ENCODE data around the gene PRMT7. TPM values are rescaled to one million over a fixed set of nuclear protein-coding genes. Genes with fewer than 3 reads are reported as not detected.

Gene PRMT7
- total and polyA plus RNA-seq, 2 donors (not counting 1 experiment from before 2014, with no cell fraction given): 76.9 to 80.4 TPM

DNA sequence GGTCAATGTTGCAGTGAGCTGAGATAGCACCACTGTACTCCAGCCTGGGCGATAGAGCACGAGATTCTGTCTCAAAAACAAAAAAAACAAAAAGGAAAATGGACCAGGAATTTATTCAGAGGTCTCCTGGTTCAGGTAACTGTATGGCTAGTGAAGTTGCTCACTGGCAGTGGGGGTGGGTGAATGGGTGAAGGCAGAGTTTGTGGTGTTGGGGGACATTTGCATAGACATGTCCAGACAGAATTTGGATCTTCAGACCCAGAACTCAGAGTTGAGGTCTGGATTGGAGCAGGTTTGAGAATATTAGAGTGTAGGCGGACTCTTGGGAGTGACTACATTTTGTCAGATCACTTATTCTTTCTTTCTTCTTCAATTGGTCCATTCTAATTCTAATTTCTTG lies 82.5 kb downstream of the PRMT7 start:
- H3K27me3 ChIP-seq (replicated peaks in 1 of 4; ENCODE audit: control extremely low read depth in 1 of 4, control insufficient read depth in 3 of 4, insufficient read depth in 4 of 4, low read length in 3 of 4): no peaks in the 10 kb centered on the region
- ChIA-PET CTCF (interaction anchor here (2.2 to 3.8 kb wide), 2 partner anchors 117 to 128 kb away, joined by 9 to 28 read pairs; no protein-coding TSS in a partner anchor), POLR2A (interaction anchor here (0.6 kb wide), 2 partner anchors 131 to 527 kb away, joined by 6 read pairs; no protein-coding TSS in a partner anchor)
- H3K9ac ChIP-seq (ENCODE audit: low read length): no peak overlapping the region
- H3K27me3 Mint-ChIP-seq: no peaks in the 10 kb centered on the region
- no peaks in the 10 kb centered on the region for H3K9me3 ChIP-seq (ENCODE audit: control extremely low read depth in 1 of 3, control insufficient read depth in 2 of 3, insufficient read depth in 1 of 3, low read length in 2 of 3)
- H3K27ac Mint-ChIP-seq: no peak overlapping the region
- H3K79me2 ChIP-seq (ENCODE audit: control insufficient read depth, insufficient read depth, low read length): no peaks in the 10 kb centered on the region
- TF ChIP-seq EZH2 (IDR thresholded peaks at IDR 0.05; ENCODE audit: borderline replicate concordance, insufficient read depth, low read depth, low read length, poor library complexity, severe bottlenecking): no peak
- TF ChIP-seq, protein P1, sequence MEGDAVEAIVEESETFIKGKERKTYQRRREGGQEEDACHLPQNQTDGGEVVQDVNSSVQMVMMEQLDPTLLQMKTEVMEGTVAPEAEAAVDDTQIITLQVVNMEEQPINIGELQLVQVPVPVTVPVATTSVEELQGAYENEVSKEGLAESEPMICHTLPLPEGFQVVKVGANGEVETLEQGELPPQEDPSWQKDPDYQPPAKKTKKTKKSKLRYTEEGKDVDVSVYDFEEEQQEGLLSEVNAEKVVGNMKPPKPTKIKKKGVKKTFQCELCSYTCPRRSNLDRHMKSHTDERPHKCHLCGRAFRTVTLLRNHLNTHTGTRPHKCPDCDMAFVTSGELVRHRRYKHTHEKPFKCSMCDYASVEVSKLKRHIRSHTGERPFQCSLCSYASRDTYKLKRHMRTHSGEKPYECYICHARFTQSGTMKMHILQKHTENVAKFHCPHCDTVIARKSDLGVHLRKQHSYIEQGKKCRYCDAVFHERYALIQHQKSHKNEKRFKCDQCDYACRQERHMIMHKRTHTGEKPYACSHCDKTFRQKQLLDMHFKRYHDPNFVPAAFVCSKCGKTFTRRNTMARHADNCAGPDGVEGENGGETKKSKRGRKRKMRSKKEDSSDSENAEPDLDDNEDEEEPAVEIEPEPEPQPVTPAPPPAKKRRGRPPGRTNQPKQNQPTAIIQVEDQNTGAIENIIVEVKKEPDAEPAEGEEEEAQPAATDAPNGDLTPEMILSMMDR (IDR thresholded peaks at IDR 0.05): no peak
- no peak overlapping the region for H3K4me3 ChIP-seq (ENCODE audit: control extremely low read depth in 1 of 5, extremely low read depth in 1 of 5, insufficient read depth in 1 of 5, low read depth in 2 of 5, low read length in 4 of 5)
- H2AFZ ChIP-seq (ENCODE audit: insufficient read depth, low read depth, low read length, poor library complexity, severe bottlenecking): no peak overlapping the region
- H3K4me3 Mint-ChIP-seq: no peak overlapping the region
- H3K9me3 Mint-ChIP-seq (ENCODE audit: insufficient read depth): no peaks in the 10 kb centered on the region
- H3K36me3 ChIP-seq (replicated peaks in 1 of 2; ENCODE audit: control extremely low read depth in 1 of 2, control insufficient read depth in 1 of 2, extremely low read depth in 1 of 2, insufficient read depth in 2 of 2, low read length in 1 of 2): no peaks in the 10 kb centered on the region
- H3K4me1 Mint-ChIP-seq: peaks cover 2% of the 10 kb centered on the region
- intact Hi-C loops (cut with micrococcal nuclease): no loop called here
- DNase-seq (no peak), ATAC-seq (ENCODE audit: low read depth) (no peak)
- H4K20me1 ChIP-seq (ENCODE audit: control insufficient read depth, insufficient read depth, low read length, poor library complexity, severe bottlenecking): no peaks in the 10 kb centered on the region
- 87% methylated on average over 2 of the region's 3 CpGs for WGBS (ENCODE audit: insufficient coverage)
- no peak overlapping the region for H3K27ac ChIP-seq (ENCODE audit: low read length in 2 of 2)
- H3K4me2 ChIP-seq (replicated peaks; ENCODE audit: low read depth, low read length, poor library complexity, severe bottlenecking): no peak overlapping the region
- H3K4me1 ChIP-seq (ENCODE audit: control insufficient read depth in 2 of 2, insufficient read depth in 2 of 2, low read length in 2 of 2): no peaks in the 10 kb centered on the region

DNA sequence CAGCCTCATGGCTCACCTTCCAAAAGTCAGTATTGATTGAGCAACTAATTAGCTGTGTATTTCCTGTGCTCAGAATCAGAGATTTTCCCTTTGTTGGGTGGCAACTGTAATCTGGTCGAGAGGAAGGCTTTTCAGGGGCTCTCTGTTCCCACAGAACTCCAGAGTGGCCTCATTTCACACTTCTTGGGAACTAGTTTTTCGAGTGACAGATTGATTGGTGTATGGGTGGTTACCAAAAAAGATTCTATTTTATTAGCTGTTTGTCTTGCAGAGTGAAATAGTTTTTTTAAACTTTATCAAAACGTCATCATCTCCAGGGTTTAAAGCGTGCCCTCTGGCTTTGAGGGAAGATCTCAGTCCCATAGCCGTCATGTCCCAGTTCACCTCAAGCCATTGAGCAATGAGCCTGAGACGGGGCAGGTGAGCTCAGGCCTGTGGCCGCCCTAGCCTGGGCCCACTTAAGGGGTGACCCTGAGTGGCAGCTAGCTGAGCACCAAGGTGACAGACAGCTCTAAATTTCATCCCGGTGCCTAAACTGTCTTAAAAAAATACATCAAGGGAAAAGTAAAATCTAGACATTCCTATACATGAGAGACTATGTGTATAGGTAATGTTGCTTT lies 84.5 kb downstream of the PRMT7 start:
- H3K27ac ChIP-seq (ENCODE audit: low read length in 2 of 2): no peak overlapping the region
- H2AFZ ChIP-seq (ENCODE audit: insufficient read depth, low read depth, low read length, poor library complexity, severe bottlenecking): no peak overlapping the region
- no peaks in the 10 kb centered on the region for H3K36me3 ChIP-seq (replicated peaks in 1 of 2; ENCODE audit: control extremely low read depth in 1 of 2, control insufficient read depth in 1 of 2, extremely low read depth in 1 of 2, insufficient read depth in 2 of 2, low read length in 1 of 2)
- no peak overlapping the region for H3K4me3 Mint-ChIP-seq
- no peaks in the 10 kb centered on the region for H3K27me3 ChIP-seq (replicated peaks in 1 of 4; ENCODE audit: control extremely low read depth in 1 of 4, control insufficient read depth in 3 of 4, insufficient read depth in 4 of 4, low read length in 3 of 4)
- no peaks in the 10 kb centered on the region for H3K9me3 ChIP-seq (ENCODE audit: control extremely low read depth in 1 of 3, control insufficient read depth in 2 of 3, insufficient read depth in 1 of 3, low read length in 2 of 3)
- no peak overlapping the region for H3K4me2 ChIP-seq (replicated peaks; ENCODE audit: low read depth, low read length, poor library complexity, severe bottlenecking)
- peaks cover 2% of the 10 kb centered on the region for H3K4me1 Mint-ChIP-seq
- H3K9ac ChIP-seq (ENCODE audit: low read length): no peak overlapping the region
- WGBS (ENCODE audit: insufficient coverage): 99% methylated on average over 6 of the region's 8 CpGs
- TF ChIP-seq, protein P1 (IDR thresholded peaks at IDR 0.05): no peak
- TF ChIP-seq EZH2 (IDR thresholded peaks at IDR 0.05; ENCODE audit: borderline replicate concordance, insufficient read depth, low read depth, low read length, poor library complexity, severe bottlenecking): no peak
- ATAC-seq (ENCODE audit: low read depth) (no peak), DNase-seq (no peak)
- no peaks in the 10 kb centered on the region for H3K9me3 Mint-ChIP-seq (ENCODE audit: insufficient read depth)
- no peak overlapping the region for H3K27ac Mint-ChIP-seq
- H3K79me2 ChIP-seq (ENCODE audit: control insufficient read depth, insufficient read depth, low read length): no peaks in the 10 kb centered on the region
- H3K4me3 ChIP-seq (ENCODE audit: control extremely low read depth in 1 of 5, extremely low read depth in 1 of 5, insufficient read depth in 1 of 5, low read depth in 2 of 5, low read length in 4 of 5): no peak overlapping the region
- intact Hi-C loops (cut with micrococcal nuclease): no loop called here
- H3K27me3 Mint-ChIP-seq: no peaks in the 10 kb centered on the region
- H4K20me1 ChIP-seq (ENCODE audit: control insufficient read depth, insufficient read depth, low read length, poor library complexity, severe bottlenecking): no peaks in the 10 kb centered on the region
- CTCF ChIA-PET: interaction anchor here (1.4 to 3.8 kb wide), 7 partner anchors 12 to 126 kb away, joined by 3 to 28 read pairs (median 9); no protein-coding TSS in a partner anchor
- no peaks in the 10 kb centered on the region for H3K4me1 ChIP-seq (ENCODE audit: control insufficient read depth in 2 of 2, insufficient read depth in 2 of 2, low read length in 2 of 2)
- POLR2A ChIA-PET: no interaction called here
